ENCODE results near the gene FKTN. TPM values are rescaled to one million over a fixed set of nuclear protein-coding genes. Genes with fewer than 3 reads are reported as not detected.

FKTN gene
- total RNA-seq, 1 donor from 2014 or later: 23.5 TPM

DNA sequence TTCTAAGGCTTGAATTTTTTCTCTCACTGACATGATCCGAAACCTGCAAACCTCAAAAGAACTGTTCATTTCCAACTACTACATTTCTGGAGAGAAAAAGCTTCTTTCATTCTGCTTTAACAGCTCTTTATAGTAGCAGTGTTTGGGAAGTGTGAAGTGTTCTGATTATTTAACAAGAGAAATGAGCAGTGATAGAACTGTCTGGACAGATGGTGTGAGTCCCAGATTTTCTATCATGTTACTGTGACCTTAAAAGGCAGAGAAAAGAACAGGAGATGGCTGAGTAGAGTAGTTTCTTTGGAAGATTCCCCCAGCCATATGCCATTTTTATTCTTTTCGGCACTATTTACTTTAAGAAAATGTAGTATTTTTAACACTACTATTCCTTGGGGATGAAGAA is 63.1 kb downstream of the FKTN start:
- TF ChIP-seq, protein P1, sequence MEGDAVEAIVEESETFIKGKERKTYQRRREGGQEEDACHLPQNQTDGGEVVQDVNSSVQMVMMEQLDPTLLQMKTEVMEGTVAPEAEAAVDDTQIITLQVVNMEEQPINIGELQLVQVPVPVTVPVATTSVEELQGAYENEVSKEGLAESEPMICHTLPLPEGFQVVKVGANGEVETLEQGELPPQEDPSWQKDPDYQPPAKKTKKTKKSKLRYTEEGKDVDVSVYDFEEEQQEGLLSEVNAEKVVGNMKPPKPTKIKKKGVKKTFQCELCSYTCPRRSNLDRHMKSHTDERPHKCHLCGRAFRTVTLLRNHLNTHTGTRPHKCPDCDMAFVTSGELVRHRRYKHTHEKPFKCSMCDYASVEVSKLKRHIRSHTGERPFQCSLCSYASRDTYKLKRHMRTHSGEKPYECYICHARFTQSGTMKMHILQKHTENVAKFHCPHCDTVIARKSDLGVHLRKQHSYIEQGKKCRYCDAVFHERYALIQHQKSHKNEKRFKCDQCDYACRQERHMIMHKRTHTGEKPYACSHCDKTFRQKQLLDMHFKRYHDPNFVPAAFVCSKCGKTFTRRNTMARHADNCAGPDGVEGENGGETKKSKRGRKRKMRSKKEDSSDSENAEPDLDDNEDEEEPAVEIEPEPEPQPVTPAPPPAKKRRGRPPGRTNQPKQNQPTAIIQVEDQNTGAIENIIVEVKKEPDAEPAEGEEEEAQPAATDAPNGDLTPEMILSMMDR (IDR thresholded peaks at IDR 0.05): no peak

DNA sequence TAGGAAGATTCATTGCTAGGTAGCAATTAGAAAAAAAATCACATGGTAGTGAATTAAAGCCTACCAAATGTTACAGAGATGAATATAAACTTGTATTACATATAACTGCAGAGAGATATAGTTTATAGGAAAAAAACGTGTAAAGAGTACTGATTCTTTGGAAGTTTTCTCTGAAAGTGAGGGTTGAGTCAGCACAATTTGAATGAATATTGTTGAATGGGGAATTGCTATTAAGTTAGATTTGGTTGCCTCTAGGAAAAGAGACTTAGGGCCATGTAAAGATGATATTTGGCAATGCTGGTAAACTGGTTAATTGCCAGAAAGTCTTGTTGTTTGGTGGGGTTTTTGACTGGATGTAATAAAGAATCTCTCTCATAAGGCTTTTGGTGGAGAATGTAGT is 67.2 kb downstream of the FKTN start:
- H3K27ac Mint-ChIP-seq (ENCODE audit: unreplicated experiment): no peak overlapping the region

More for the DNA sequence above, 63.1 kb downstream of the FKTN start:
- Mint-ChIP-seq H3K4me1 (ENCODE audit: unreplicated experiment) (no peaks in the 10 kb centered on the region), H3K9me3 (ENCODE audit: unreplicated experiment) (no peaks in the 10 kb centered on the region), H3K4me3 (ENCODE audit: unreplicated experiment) (no peak overlapping the region), H3K36me3 (ENCODE audit: unreplicated experiment) (peaks cover 3% of the 10 kb centered on the region), H3K27ac (ENCODE audit: unreplicated experiment) (no peak overlapping the region), H3K27me3 (ENCODE audit: unreplicated experiment) (no peaks in the 10 kb centered on the region)
- no peak for DNase-seq (ENCODE audit: extremely low spot score, unreplicated experiment)

DNA sequence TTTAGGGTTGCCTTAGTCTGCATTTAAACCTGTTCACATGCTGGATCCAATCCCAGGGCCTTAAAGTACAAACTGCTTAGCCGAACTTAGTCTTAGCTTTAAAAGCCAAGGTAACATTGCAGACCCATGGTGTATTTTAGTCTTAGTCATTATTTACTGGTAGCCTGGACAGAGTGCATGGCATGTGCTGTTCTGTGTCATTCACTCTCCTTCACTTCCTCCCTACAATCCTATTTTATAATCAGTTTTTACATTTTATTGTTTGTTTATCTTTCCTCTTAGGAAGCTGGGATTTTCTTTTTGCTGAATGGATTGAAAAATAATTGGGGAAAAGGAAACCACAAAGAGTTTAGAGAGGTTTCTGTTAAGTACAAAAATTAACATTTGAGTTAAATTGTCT is 74.9 kb downstream of the FKTN start:
- Mint-ChIP-seq H3K27ac (ENCODE audit: unreplicated experiment) (no peak overlapping the region), H3K4me1 (ENCODE audit: unreplicated experiment) (no peaks in the 10 kb centered on the region), H3K27me3 (ENCODE audit: unreplicated experiment) (no peaks in the 10 kb centered on the region), H3K4me3 (ENCODE audit: unreplicated experiment) (no peak overlapping the region), H3K36me3 (ENCODE audit: unreplicated experiment) (peaks cover 22% of the 10 kb centered on the region), H3K9me3 (ENCODE audit: unreplicated experiment) (no peaks in the 10 kb centered on the region)
- TF ChIP-seq, protein P1 (IDR thresholded peaks at IDR 0.05): no peak
- DNase-seq (ENCODE audit: extremely low spot score, unreplicated experiment): no peak

More for the DNA sequence above, 67.2 kb downstream of the FKTN start:
- no peaks in the 10 kb centered on the region for H3K9me3 Mint-ChIP-seq (ENCODE audit: unreplicated experiment)
- peaks cover 8% of the 10 kb centered on the region for H3K36me3 Mint-ChIP-seq (ENCODE audit: unreplicated experiment)
- DNase-seq (ENCODE audit: extremely low spot score, unreplicated experiment): no peak
- no peaks in the 10 kb centered on the region for H3K4me1 Mint-ChIP-seq (ENCODE audit: unreplicated experiment)
- H3K4me3 Mint-ChIP-seq (ENCODE audit: unreplicated experiment): no peak overlapping the region
- H3K27me3 Mint-ChIP-seq (ENCODE audit: unreplicated experiment): no peaks in the 10 kb centered on the region
- TF ChIP-seq, protein P1 (IDR thresholded peaks at IDR 0.05): no peak

DNA sequence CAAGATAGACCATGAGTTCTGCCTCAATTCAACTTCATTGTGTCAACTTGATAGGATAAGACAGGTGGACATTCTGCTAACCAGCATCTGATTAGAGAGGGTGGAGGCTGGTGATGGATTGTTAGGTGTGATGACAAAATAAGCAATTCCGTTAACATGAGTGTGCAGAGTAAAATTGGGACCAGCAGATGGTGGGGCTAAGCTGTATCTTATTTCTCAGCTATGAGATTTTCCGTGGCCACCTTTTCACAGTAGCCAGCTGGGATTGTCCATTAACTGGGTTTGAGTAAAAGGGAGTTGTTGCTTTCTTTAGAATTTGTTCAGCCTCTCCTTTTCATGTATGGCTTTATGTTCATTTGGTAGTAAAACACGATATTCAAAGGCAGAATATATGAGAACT is 75.5 kb downstream of the FKTN start:
- DNase-seq (ENCODE audit: extremely low spot score, unreplicated experiment): no peak
- no peak overlapping the region for H3K4me3 Mint-ChIP-seq (ENCODE audit: unreplicated experiment)
- H3K4me1 Mint-ChIP-seq (ENCODE audit: unreplicated experiment): no peaks in the 10 kb centered on the region
- peaks cover 22% of the 10 kb centered on the region for H3K36me3 Mint-ChIP-seq (ENCODE audit: unreplicated experiment)
- no peaks in the 10 kb centered on the region for H3K27me3 Mint-ChIP-seq (ENCODE audit: unreplicated experiment)
- no peak overlapping the region for H3K27ac Mint-ChIP-seq (ENCODE audit: unreplicated experiment)
- H3K9me3 Mint-ChIP-seq (ENCODE audit: unreplicated experiment): no peaks in the 10 kb centered on the region
- TF ChIP-seq, protein P1 (IDR thresholded peaks at IDR 0.05): no peak

DNA sequence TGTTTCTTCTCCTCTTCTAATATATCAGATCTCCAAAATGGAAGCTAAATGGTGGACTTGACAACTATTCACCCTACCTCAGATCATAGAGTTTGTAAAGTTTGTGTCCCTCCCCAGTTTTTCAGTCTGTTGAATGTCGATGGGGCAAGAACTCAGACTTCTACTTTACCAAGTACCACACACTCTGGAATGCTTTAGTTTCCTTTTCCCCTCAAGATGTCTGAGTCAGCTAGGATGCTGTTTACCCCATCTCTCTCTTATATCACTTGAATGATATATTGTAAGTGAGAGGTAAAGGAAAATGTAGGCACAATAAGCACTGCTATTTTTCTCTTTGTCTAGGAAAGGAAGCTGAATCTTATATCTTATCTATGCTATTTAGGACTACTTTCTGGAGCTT is 78.4 kb downstream of the FKTN start:
- H3K4me1 Mint-ChIP-seq (ENCODE audit: unreplicated experiment): no peaks in the 10 kb centered on the region
- TF ChIP-seq, protein P1 (IDR thresholded peaks at IDR 0.05): no peak
- H3K27ac Mint-ChIP-seq (ENCODE audit: unreplicated experiment): no peak overlapping the region

More for the DNA sequence above, 78.4 kb downstream of the FKTN start:
- DNase-seq (ENCODE audit: extremely low spot score, unreplicated experiment): no peak
- peaks cover 2% of the 10 kb centered on the region for H3K9me3 Mint-ChIP-seq (ENCODE audit: unreplicated experiment)
- H3K4me3 Mint-ChIP-seq (ENCODE audit: unreplicated experiment): no peak overlapping the region
- H3K27me3 Mint-ChIP-seq (ENCODE audit: unreplicated experiment): no peaks in the 10 kb centered on the region
- H3K36me3 Mint-ChIP-seq (ENCODE audit: unreplicated experiment): peaks cover 31% of the 10 kb centered on the region

All from osteocyte (in vitro differentiated cells).